Neutrophil (primary cell): ENCODE measurements around the gene PDX1.

Source experiments
- H3K27ac ChIP-seq: fragments of 200-600 bp; sonication (generic); 2 replicates; pipeline ENCODE4 v1.5.1; 2016; ENCODE audit warnings: mild to moderate bottlenecking, moderate library complexity
- H3K27me3 ChIP-seq: fragments of 200-600 bp; sonication (generic); 2 replicates; pipeline ENCODE4 v1.6.0; 2016; ENCODE audit warnings: mild to moderate bottlenecking
- H3K36me3 ChIP-seq: fragments of 200-600 bp; sonication (generic); 2 replicates; pipeline ENCODE4 v1.5.1; 2017
- H3K4me1 ChIP-seq, 2 experiments: fragments of 200-600 bp in 1 of 2; sonication (generic) in 1 of 2; 1 replicate in 1 of 2; 2 replicates in 1 of 2; pipeline versions ENCODE4 v1.5.1 to v1.6.1; 2013 to 2016; ENCODE audit warnings: low read depth in 1 of 2, low read length in 1 of 2, mild to moderate bottlenecking in 1 of 2, moderate library complexity in 1 of 2; ENCODE audit not compliant: control insufficient read depth in 1 of 2, insufficient read depth in 1 of 2
- H3K4me3 ChIP-seq, 2 experiments: fragments of 200-600 bp in 1 of 2; sonication (generic) in 1 of 2; 1 replicate in 1 of 2; 2 replicates in 1 of 2; pipeline ENCODE4 v1.5.1; 2013 to 2016; ENCODE audit warnings: low read depth in 1 of 2, low read length in 1 of 2, mild to moderate bottlenecking in 1 of 2, moderate library complexity in 1 of 2
- H3K9me3 ChIP-seq: fragments of 200-600 bp; sonication (generic); 2 replicates; pipeline ENCODE4 v1.5.1; 2016
- TF ChIP-seq, protein P1 (sequence below): fragments of 200-600 bp; sonication (generic); IDR thresholded peaks from 2 replicates; pipeline ENCODE4 v1.5.1; 2016; ENCODE audit warnings: antibody characterized with exemption

Gene PDX1

DNA sequence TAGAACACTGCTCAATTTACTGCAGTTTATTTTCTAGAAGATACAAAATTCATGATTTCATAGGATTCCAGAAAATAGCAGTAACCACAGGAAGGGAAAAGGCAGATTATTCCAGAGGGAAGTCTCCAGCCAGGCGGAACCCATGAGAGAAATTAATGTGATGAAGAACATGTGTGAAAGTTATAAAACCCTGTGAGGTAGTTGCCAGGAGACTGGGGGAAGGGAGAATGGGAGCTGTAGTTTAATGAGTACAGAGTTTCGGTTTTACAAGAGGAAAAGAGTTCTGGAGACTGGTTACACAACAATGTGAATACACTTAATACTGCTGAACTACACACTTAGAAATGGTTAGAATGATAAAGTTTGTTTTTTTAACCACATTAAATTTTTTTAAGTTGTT is 14.2 kb upstream of the PDX1 start:
- no peaks in the 10 kb centered on the region for H3K4me1 ChIP-seq
- no peaks in the 10 kb centered on the region for H3K9me3 ChIP-seq
- H3K27ac ChIP-seq: no peak overlapping the region
- no peaks in the 10 kb centered on the region for H3K36me3 ChIP-seq
- H3K27me3 ChIP-seq: peaks cover 100% of the 10 kb centered on the region
- TF ChIP-seq, protein P1, sequence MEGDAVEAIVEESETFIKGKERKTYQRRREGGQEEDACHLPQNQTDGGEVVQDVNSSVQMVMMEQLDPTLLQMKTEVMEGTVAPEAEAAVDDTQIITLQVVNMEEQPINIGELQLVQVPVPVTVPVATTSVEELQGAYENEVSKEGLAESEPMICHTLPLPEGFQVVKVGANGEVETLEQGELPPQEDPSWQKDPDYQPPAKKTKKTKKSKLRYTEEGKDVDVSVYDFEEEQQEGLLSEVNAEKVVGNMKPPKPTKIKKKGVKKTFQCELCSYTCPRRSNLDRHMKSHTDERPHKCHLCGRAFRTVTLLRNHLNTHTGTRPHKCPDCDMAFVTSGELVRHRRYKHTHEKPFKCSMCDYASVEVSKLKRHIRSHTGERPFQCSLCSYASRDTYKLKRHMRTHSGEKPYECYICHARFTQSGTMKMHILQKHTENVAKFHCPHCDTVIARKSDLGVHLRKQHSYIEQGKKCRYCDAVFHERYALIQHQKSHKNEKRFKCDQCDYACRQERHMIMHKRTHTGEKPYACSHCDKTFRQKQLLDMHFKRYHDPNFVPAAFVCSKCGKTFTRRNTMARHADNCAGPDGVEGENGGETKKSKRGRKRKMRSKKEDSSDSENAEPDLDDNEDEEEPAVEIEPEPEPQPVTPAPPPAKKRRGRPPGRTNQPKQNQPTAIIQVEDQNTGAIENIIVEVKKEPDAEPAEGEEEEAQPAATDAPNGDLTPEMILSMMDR: no peak
- H3K4me3 ChIP-seq: no peak overlapping the region

DNA sequence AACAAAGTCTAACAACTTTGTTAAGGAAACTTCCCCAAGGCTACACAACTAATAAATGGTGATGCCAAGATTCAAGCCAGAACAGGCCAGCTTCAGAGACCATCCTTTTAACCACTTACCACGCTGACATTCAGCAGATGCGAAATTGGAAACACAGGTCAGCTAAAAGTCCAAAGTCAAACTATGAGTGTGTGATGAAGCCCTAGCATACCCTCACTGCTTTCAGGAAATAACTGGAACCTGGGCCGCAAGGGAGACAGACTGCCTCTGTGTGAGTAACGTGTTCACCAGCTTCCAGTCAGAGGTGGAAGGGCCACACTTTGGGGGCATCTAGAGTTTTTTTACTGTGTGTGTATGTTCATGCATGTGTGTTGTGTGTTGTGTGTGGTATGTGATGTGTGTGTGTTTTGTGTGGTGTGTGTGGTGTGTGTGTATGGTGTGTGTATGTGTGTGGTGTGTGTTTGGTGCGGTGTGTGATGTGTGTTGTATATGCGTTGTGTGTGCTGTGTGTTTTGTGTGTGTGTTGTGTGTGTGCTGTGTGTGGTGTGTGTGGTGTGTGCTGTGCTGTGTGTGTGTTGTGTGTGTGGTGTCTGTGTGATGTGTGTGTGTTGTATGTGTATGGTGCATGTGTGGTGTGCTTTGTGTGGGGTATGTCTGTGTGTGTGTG is 12.5 kb upstream of the PDX1 start:
- no peaks in the 10 kb centered on the region for H3K9me3 ChIP-seq
- no peaks in the 10 kb centered on the region for H3K4me1 ChIP-seq
- H3K36me3 ChIP-seq: no peaks in the 10 kb centered on the region
- TF ChIP-seq, protein P1: no peak
- H3K27me3 ChIP-seq: peaks cover 100% of the 10 kb centered on the region
- no peak overlapping the region for H3K4me3 ChIP-seq
- no peak overlapping the region for H3K27ac ChIP-seq

DNA sequence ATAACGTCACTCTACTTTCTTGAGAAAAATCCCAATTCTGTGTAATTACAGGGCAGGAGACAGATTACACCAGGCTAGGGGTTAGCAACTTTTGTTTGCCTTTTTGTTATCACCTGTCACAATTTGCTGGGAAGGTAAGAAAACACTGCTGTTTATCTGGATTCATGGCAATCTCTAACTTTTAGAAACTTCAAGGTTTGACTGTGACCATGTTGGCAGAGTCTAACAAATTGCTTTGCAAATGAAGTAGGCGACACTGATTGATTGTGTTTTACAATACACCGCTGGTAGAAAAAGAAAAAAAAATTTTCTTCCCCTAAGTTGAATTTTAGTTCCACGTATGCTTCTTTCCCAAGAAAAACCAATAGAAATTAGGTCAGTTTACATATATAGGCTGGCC is 10.4 kb upstream of the PDX1 start:
- H3K9me3 ChIP-seq: no peaks in the 10 kb centered on the region
- H3K27me3 ChIP-seq: peaks cover 100% of the 10 kb centered on the region
- no peak overlapping the region for H3K27ac ChIP-seq
- H3K4me1 ChIP-seq: no peaks in the 10 kb centered on the region
- TF ChIP-seq, protein P1: no peak
- H3K4me3 ChIP-seq: no peak overlapping the region
- no peaks in the 10 kb centered on the region for H3K36me3 ChIP-seq

DNA sequence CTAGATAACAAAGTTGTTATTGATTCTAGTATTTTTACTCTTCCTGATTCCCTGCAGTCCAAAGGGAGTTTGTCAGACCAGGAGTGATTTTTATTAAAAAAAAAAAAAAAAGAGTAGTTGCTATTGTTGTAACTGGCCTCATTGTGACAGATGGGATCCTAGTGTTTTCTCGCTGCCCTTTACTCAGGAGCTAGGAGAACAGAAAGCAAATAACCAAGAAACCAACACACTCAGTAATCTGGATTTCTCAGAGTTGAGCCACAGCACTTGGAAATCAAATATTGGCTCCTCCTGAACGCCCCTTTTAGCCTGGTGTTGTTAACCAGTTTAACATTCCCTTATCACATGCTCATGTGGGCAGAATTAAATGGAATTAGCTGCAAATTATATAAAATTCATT is 8.3 kb upstream of the PDX1 start:
- Histone ChIP-seq H3K36me3 (no peaks in the 10 kb centered on the region), H3K27me3 (peaks cover 100% of the 10 kb centered on the region), H3K4me3 (no peak overlapping the region), H3K27ac (no peak overlapping the region), H3K4me1 (no peaks in the 10 kb centered on the region), H3K9me3 (no peaks in the 10 kb centered on the region)
- TF ChIP-seq, protein P1: no peak

DNA sequence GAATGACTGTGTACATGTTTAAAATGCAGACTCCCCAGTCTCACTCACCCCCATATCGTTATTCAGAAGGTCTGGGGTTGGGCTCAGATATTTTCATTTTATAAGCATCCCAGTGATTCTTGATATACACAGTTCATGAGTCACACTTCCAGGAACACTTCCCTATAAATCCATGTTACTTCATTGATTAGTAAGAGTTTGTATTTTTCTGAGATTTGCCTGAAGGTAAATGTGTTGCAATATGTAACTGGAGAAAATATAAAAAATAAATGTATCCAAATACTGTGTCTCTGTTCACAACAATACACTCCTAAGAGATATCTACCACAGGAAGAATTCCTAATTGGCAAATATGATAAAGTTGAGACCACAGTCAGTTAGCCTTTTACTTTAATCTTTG is 6.6 kb upstream of the PDX1 start:
- H3K4me1 ChIP-seq: no peaks in the 10 kb centered on the region
- TF ChIP-seq, protein P1: no peak
- H3K4me3 ChIP-seq: no peak overlapping the region
- no peak overlapping the region for H3K27ac ChIP-seq
- peaks cover 100% of the 10 kb centered on the region for H3K27me3 ChIP-seq
- no peaks in the 10 kb centered on the region for H3K36me3 ChIP-seq
- no peaks in the 10 kb centered on the region for H3K9me3 ChIP-seq
